ENCODE data around the gene CCDC106. TPM values are rescaled to one million over a fixed set of nuclear protein-coding genes. Genes with fewer than 3 reads are reported as not detected.

Gene CCDC106
- total and polyA plus RNA-seq, 2 of the 4 experiments (the other 2 are of a cell fraction): 2.3 to 13.6 TPM

DNA sequence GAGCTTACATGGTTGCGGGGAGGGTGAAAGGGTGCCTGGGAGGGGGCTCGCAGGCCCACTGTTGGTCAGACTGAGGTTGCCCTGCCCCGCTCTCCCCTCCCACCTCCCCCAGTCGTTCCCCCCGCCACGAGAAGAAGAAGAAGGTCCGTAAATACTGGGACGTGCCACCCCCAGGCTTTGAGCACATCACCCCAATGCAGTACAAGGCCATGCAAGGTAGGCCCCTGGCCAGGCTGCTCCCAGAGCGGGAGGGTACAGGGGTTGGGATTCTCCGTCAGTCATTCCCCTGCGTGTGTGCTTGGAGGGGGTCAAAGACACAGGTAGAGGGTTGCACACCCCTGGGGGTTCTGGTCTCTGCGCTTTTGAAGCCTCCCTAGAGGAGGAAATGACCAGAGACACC lies 12.4 kb downstream of the CCDC106 start:
- H3K9me3 ChIP-seq (ENCODE audit: control insufficient read depth, insufficient read depth, low read length): no peaks in the 10 kb centered on the region
- WGBS, 2 experiments (ENCODE audit: extremely low coverage in 2 of 2, insufficient read length in 1 of 2): 80% methylated on average over 2 of the region's 12 CpGs; no CpG with 5 or more reads in 1 of the 2 experiments
- H4K5ac ChIP-seq (ENCODE audit: low read depth, low read length): no peak overlapping the region
- TF ChIP-seq MXI1 (IDR thresholded peaks at IDR 0.05; ENCODE audit: borderline replicate concordance, low read depth, low read length): no peak
- TF ChIP-seq CEBPB (IDR thresholded peaks at IDR 0.05; ENCODE audit: low read depth, low read length): no peak
- no peak for TF ChIP-seq RCOR1 (IDR thresholded peaks at IDR 0.05; ENCODE audit: insufficient replicate concordance, low read length)
- TF ChIP-seq NFE2L2 (IDR thresholded peaks at IDR 0.05; ENCODE audit: low read depth, low read length): no peak
- no peak for TF ChIP-seq RAD21 (IDR thresholded peaks at IDR 0.05; ENCODE audit: low read length)
- TF ChIP-seq, protein P1, sequence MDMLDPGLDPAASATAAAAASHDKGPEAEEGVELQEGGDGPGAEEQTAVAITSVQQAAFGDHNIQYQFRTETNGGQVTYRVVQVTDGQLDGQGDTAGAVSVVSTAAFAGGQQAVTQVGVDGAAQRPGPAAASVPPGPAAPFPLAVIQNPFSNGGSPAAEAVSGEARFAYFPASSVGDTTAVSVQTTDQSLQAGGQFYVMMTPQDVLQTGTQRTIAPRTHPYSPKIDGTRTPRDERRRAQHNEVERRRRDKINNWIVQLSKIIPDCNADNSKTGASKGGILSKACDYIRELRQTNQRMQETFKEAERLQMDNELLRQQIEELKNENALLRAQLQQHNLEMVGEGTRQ (IDR thresholded peaks at IDR 0.05; ENCODE audit: low read depth, low read length): no peak
- TF ChIP-seq MAFK (IDR thresholded peaks at IDR 0.05; ENCODE audit: low read depth, low read length): no peak
- no peak for TF ChIP-seq SMC3 (IDR thresholded peaks at IDR 0.05; ENCODE audit: low read depth, low read length)
- TF ChIP-seq RFX5 (IDR thresholded peaks at IDR 0.05; ENCODE audit: low read depth, low read length): no peak
- TF ChIP-seq, protein P2, sequence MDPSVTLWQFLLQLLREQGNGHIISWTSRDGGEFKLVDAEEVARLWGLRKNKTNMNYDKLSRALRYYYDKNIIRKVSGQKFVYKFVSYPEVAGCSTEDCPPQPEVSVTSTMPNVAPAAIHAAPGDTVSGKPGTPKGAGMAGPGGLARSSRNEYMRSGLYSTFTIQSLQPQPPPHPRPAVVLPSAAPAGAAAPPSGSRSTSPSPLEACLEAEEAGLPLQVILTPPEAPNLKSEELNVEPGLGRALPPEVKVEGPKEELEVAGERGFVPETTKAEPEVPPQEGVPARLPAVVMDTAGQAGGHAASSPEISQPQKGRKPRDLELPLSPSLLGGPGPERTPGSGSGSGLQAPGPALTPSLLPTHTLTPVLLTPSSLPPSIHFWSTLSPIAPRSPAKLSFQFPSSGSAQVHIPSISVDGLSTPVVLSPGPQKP (IDR thresholded peaks at IDR 0.05; ENCODE audit: borderline replicate concordance, low read depth, low read length): no peak
- TF ChIP-seq BHLHE40 (IDR thresholded peaks at IDR 0.05; ENCODE audit: low read depth, low read length): no peak
- no peak for TF ChIP-seq POLR2A (IDR thresholded peaks at IDR 0.05; ENCODE audit: low read depth, low read length)
- no peak for TF ChIP-seq FOS (IDR thresholded peaks at IDR 0.05; ENCODE audit: low read depth, low read length)
- no peak for TF ChIP-seq MAZ (IDR thresholded peaks at IDR 0.05; ENCODE audit: borderline replicate concordance, low read depth, low read length)
- TF ChIP-seq CHD1 (IDR thresholded peaks at IDR 0.05; ENCODE audit: low read depth, low read length): no peak
- TF ChIP-seq, protein P3, sequence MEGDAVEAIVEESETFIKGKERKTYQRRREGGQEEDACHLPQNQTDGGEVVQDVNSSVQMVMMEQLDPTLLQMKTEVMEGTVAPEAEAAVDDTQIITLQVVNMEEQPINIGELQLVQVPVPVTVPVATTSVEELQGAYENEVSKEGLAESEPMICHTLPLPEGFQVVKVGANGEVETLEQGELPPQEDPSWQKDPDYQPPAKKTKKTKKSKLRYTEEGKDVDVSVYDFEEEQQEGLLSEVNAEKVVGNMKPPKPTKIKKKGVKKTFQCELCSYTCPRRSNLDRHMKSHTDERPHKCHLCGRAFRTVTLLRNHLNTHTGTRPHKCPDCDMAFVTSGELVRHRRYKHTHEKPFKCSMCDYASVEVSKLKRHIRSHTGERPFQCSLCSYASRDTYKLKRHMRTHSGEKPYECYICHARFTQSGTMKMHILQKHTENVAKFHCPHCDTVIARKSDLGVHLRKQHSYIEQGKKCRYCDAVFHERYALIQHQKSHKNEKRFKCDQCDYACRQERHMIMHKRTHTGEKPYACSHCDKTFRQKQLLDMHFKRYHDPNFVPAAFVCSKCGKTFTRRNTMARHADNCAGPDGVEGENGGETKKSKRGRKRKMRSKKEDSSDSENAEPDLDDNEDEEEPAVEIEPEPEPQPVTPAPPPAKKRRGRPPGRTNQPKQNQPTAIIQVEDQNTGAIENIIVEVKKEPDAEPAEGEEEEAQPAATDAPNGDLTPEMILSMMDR (conservative IDR thresholded peaks at IDR 0.05; ENCODE audit: low read depth, low read length): no peak
- no peak overlapping the region for H3K14ac ChIP-seq (replicated peaks; ENCODE audit: low read depth, low read length)
- H3K4ac ChIP-seq (ENCODE audit: low read depth, low read length): no peak overlapping the region
- H3K56ac ChIP-seq (ENCODE audit: extremely low read depth, insufficient read depth, low read length): no peak overlapping the region
- intact Hi-C loops (cut with micrococcal nuclease): no loop called here
- no peak for DNase-seq
- no peak overlapping the region for H4K8ac ChIP-seq (ENCODE audit: low read depth in 2 of 2, low read length in 2 of 2)
- POLR2A ChIA-PET (ENCODE audit: unreplicated experiment): no interaction called here
- H2AFZ ChIP-seq (replicated peaks; ENCODE audit: low read length, poor library complexity): no peak overlapping the region
- dilution Hi-C loops (cut with HindIII; ENCODE audit: low sequenced_read_pairs, unreplicated experiment): no loop called here
- CTCF ChIA-PET: no interaction called here
- no peak overlapping the region for H3K9ac ChIP-seq (ENCODE audit: low read depth, low read length)
- no peak overlapping the region for H2BK120ac ChIP-seq (ENCODE audit: low read depth, low read length)
- in situ Hi-C loops (cut with MboI; ENCODE audit: low sequenced_read_pairs): loop anchor here (25.0 kb wide), 2 partner anchors 1198 to 1523 kb away; partner anchors contain the start of genes CDC42EP5, CNOT3 and LENG9
- no peak overlapping the region for H3K27ac ChIP-seq (ENCODE audit: insufficient read depth, low read length)
- no peak overlapping the region for H3K4me2 ChIP-seq (ENCODE audit: low read depth, low read length)
- no TSS peak for BruUV-seq (replicated peaks)
- no peak overlapping the region for H2BK15ac ChIP-seq (ENCODE audit: low read depth, low read length)
- H3K4me1 ChIP-seq (ENCODE audit: control insufficient read depth, insufficient read depth, low read length): peaks cover 10% of the 10 kb centered on the region
- H2BK5ac ChIP-seq (ENCODE audit: low read depth, low read length, poor library complexity, severe bottlenecking): no peak overlapping the region
- H3K36me3 ChIP-seq (ENCODE audit: control insufficient read depth, insufficient read depth, low read length): peaks cover 55% of the 10 kb centered on the region
- H4K20me1 ChIP-seq (ENCODE audit: insufficient read depth, low read length): peaks cover 92% of the 10 kb centered on the region
- peaks cover 13% of the 10 kb centered on the region for H3K9me1 ChIP-seq (ENCODE audit: insufficient read depth, low read length)
- H2BK20ac ChIP-seq (ENCODE audit: low read depth, low read length): no peak overlapping the region
- H3K4me3 ChIP-seq (ENCODE audit: insufficient read depth, low read depth, low read length): no peak overlapping the region
- H2AK5ac ChIP-seq (ENCODE audit: low read depth, low read length): no peak overlapping the region
- no peak overlapping the region for H4K91ac ChIP-seq (ENCODE audit: insufficient read depth, low read depth, low read length)
- H3K27me3 ChIP-seq (ENCODE audit: control insufficient read depth, insufficient read depth, low read length): no peaks in the 10 kb centered on the region
- no peak overlapping the region for H2AK9ac ChIP-seq (replicated peaks; ENCODE audit: low read depth, low read length, poor library complexity)
- no peak for ATAC-seq (ENCODE audit: low read depth)
- peaks cover 12 to 49% of the 10 kb centered on the region in 2 experiments for H3K79me1 ChIP-seq (ENCODE audit: low read depth in 1 of 2, low read length in 2 of 2)
- no peak overlapping the region for H3K23ac ChIP-seq (ENCODE audit: low read depth, low read length)
- H3K18ac ChIP-seq (ENCODE audit: low read depth, low read length): no peak overlapping the region

All from IMR-90 (cell line).